GM12878 (cell line): ENCODE results near the gene CWC25. TPM values are rescaled to one million over a fixed set of nuclear protein-coding genes. Genes with fewer than 3 reads are reported as not detected.

ENCODE experiments used
- BACH1 ChIP-seq: fragments of 450-650 bp; IDR thresholded peaks from 2 replicates; pipeline ENCODE4 v1.6.1; 2017; ENCODE audit warnings: mild to moderate bottlenecking, borderline replicate concordance
- CBFB ChIP-seq: IDR thresholded peaks from 2 replicates; pipeline ENCODE4 v1.6.1; 2016; ENCODE audit warnings: antibody characterized with exemption, low read depth
- CBX5 ChIP-seq: sonication (generic); IDR thresholded peaks from 2 replicates; pipeline ENCODE4 v1.6.1; 2016; ENCODE audit warnings: low read depth, moderate library complexity, mild to moderate bottlenecking, inconsistent platforms
- CREB1 ChIP-seq: IDR thresholded peaks from 2 replicates; pipeline ENCODE4 v1.6.1; 2012; ENCODE audit warnings: low read depth, mild to moderate bottlenecking, inconsistent platforms
- EZH2 ChIP-seq: IDR thresholded peaks from 2 replicates; pipeline ENCODE4 v1.6.1; 2012; ENCODE audit warnings: low read depth, mild to moderate bottlenecking, control low read depth, inconsistent platforms, low read length, borderline replicate concordance; ENCODE audit not compliant: control insufficient read depth
- JUNB ChIP-seq: IDR thresholded peaks from 2 replicates; pipeline ENCODE4 v1.6.1; 2016; ENCODE audit warnings: antibody characterized with exemption, mild to moderate bottlenecking
- JUND ChIP-seq: IDR thresholded peaks from 2 replicates; pipeline ENCODE4 v1.6.1; 2012; ENCODE audit warnings: low read depth, mild to moderate bottlenecking, low read length, improper control_type of control experiment, moderate library complexity
- MEF2B ChIP-seq: fragments of 450-650 bp; IDR thresholded peaks from 2 replicates; pipeline ENCODE4 v1.6.1; 2018; ENCODE audit warnings: mild to moderate bottlenecking, moderate library complexity; ENCODE audit not compliant: partially characterized antibody, poor library complexity, severe bottlenecking
- MYC ChIP-seq: IDR thresholded peaks from 2 replicates; pipeline ENCODE4 v1.6.1; 2011; ENCODE audit warnings: mild to moderate bottlenecking, low read length, moderate library complexity, inconsistent platforms; ENCODE audit not compliant: insufficient read depth, insufficient replicate concordance, insufficient read length, severe bottlenecking
- NFIC ChIP-seq: IDR thresholded peaks from 2 replicates; pipeline ENCODE4 v1.6.1; 2012; ENCODE audit warnings: low read depth, mild to moderate bottlenecking, inconsistent platforms, low read length, moderate library complexity
- PAX8 ChIP-seq: fragments of 450-650 bp; IDR thresholded peaks from 2 replicates; pipeline ENCODE4 v1.6.1; 2017; ENCODE audit warnings: mild to moderate bottlenecking, moderate library complexity
- SMAD1 ChIP-seq: fragments of 450-650 bp; IDR thresholded peaks from 2 replicates; pipeline ENCODE4 v1.6.1; 2018; ENCODE audit warnings: mild to moderate bottlenecking, low read depth; ENCODE audit not compliant: partially characterized antibody
- TBL1XR1 ChIP-seq: IDR thresholded peaks from 2 replicates; pipeline ENCODE4 v1.6.1; 2012; ENCODE audit warnings: low read depth, low read length, improper control_type of control experiment
- YBX1 ChIP-seq: fragments of 450-650 bp; IDR thresholded peaks from 2 replicates; pipeline ENCODE4 v1.6.1; 2016; ENCODE audit warnings: antibody characterized with exemption
- ZNF24 ChIP-seq: fragments of 450-650 bp; IDR thresholded peaks from 2 replicates; pipeline ENCODE4 v1.6.1; 2017; ENCODE audit warnings: antibody characterized with exemption, mild to moderate bottlenecking
- ZZZ3 ChIP-seq: IDR thresholded peaks from 2 replicates; pipeline ENCODE4 v1.6.1; 2011; ENCODE audit warnings: low read depth; ENCODE audit not compliant: control insufficient read depth, insufficient read length
- polyA plus RNA-seq, 11 experiments: library from polyadenylated mRNA; depleted of rRNA in 4 of 11; unstranded in 6 of 11; stranded (reverse) in 5 of 11; fragments of >200 nt; fragmentation: Nextera tagmentation in 4 of 11; fragmentation: Illumina TruSeq in 1 of 11; extraction: Ambion mirVana in 4 of 11; extraction: Trizol in 1 of 11; gene quantifications; 1 replicate in 1 of 11; 2 replicates in 10 of 11; pipeline versions ENCODE4 v1.2.1 to v1.2.3, GENCODE V29; 2011 to 2016; ENCODE audit warnings: inconsistent platforms in 2 of 11, missing spikeins in 2 of 11, low read depth in 1 of 11
- total RNA-seq, 4 experiments: library from RNA; depleted of rRNA in 3 of 4; stranded (reverse); fragments of >200 nt in 3 of 4; fragmentation: Illumina TruSeq in 1 of 4; extraction: Trizol in 1 of 4; gene quantifications; 2 replicates each; pipeline versions ENCODE4 v1.2.1 to v1.2.3, GENCODE V29; 2013 to 2021
- TF ChIP-seq, protein P1 (sequence below): fragments of 450-650 bp; IDR thresholded peaks from 2 replicates; pipeline ENCODE4 v1.6.1; 2017; ENCODE audit warnings: antibody characterized with exemption, mild to moderate bottlenecking, moderate library complexity
- TF ChIP-seq, protein P2 (sequence below): fragments of 450-650 bp; IDR thresholded peaks from 2 replicates; pipeline ENCODE4 v1.6.1; 2017; ENCODE audit warnings: mild to moderate bottlenecking, moderate library complexity
- TF ChIP-seq, protein P3 (sequence below): fragments of 450-650 bp; formaldehyde crosslinking; IDR thresholded peaks from 2 replicates; pipeline ENCODE4 v1.5.0; 2022; ENCODE audit warnings: mild to moderate bottlenecking, missing genetic modification characterization

Gene CWC25
- total and polyA plus RNA-seq, 10 of the 15 experiments (the other 5 are each of a cell fraction or from before 2014, with no cell fraction given) = 14.7 to 29.7 (median 22.9) TPM

DNA sequence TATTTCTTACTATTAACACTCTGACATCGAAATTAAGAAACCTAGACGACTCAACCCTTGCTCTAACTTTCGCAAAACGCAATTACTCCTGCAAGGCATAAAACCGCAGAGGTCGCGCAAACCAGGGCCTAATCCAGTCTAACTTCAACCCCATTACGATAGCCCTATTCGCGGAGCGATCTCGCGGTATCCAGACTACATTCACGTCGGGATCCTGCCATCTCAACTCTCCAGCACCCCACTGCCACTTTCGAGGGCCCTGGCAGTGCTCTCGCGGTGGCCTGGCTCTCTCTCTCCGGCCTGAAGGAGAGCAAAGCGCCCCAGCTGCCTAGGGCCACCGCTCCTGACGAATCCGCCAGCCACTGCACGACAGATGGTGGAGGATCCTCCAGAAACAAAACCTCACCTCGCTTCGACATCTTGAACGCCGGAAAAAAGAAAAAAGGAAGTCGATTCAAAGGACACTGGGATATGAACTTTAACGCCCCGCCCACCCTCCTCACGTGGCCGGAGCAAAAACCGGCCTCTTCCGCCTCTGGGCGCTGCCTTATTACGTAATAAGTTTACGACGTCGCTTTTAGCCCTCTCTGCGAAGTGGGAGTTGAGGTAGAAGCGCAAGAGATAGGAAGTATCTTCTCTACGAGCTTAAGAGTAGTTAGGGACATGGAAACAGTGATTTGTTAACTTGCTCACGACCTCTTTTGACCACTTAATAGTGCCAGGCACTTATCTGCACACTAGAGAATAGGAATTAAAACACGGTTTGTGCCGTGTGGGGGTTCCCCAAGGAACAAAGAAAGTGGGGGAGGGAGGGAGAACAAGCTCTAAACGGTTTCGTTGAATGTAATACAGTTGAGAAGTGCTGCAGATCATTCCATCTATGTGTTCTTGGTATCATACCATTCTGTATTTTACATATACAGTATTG, 28.4 kb upstream of the CWC25 start, which contains the start of gene RPL23 (continued):
- TF ChIP-seq CBFB = peak; percentile 97
- TF ChIP-seq, protein P1, sequence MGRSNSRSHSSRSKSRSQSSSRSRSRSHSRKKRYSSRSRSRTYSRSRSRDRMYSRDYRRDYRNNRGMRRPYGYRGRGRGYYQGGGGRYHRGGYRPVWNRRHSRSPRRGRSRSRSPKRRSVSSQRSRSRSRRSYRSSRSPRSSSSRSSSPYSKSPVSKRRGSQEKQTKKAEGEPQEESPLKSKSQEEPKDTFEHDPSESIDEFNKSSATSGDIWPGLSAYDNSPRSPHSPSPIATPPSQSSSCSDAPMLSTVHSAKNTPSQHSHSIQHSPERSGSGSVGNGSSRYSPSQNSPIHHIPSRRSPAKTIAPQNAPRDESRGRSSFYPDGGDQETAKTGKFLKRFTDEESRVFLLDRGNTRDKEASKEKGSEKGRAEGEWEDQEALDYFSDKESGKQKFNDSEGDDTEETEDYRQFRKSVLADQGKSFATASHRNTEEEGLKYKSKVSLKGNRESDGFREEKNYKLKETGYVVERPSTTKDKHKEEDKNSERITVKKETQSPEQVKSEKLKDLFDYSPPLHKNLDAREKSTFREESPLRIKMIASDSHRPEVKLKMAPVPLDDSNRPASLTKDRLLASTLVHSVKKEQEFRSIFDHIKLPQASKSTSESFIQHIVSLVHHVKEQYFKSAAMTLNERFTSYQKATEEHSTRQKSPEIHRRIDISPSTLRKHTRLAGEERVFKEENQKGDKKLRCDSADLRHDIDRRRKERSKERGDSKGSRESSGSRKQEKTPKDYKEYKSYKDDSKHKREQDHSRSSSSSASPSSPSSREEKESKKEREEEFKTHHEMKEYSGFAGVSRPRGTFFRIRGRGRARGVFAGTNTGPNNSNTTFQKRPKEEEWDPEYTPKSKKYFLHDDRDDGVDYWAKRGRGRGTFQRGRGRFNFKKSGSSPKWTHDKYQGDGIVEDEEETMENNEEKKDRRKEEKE = no peak
- 0 out of 2 replicates have a peak, but pooled peaks have one; percentile 27 for TF ChIP-seq JUND
- TF ChIP-seq, protein P2, sequence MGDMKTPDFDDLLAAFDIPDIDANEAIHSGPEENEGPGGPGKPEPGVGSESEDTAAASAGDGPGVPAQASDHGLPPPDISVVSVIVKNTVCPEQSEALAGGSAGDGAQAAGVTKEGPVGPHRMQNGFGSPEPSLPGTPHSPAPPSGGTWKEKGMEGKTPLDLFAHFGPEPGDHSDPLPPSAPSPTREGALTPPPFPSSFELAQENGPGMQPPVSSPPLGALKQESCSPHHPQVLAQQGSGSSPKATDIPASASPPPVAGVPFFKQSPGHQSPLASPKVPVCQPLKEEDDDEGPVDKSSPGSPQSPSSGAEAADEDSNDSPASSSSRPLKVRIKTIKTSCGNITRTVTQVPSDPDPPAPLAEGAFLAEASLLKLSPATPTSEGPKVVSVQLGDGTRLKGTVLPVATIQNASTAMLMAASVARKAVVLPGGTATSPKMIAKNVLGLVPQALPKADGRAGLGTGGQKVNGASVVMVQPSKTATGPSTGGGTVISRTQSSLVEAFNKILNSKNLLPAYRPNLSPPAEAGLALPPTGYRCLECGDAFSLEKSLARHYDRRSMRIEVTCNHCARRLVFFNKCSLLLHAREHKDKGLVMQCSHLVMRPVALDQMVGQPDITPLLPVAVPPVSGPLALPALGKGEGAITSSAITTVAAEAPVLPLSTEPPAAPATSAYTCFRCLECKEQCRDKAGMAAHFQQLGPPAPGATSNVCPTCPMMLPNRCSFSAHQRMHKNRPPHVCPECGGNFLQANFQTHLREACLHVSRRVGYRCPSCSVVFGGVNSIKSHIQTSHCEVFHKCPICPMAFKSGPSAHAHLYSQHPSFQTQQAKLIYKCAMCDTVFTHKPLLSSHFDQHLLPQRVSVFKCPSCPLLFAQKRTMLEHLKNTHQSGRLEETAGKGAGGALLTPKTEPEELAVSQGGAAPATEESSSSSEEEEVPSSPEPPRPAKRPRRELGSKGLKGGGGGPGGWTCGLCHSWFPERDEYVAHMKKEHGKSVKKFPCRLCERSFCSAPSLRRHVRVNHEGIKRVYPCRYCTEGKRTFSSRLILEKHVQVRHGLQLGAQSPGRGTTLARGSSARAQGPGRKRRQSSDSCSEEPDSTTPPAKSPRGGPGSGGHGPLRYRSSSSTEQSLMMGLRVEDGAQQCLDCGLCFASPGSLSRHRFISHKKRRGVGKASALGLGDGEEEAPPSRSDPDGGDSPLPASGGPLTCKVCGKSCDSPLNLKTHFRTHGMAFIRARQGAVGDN = peak; percentile 75
- peak; percentile 99 for TF ChIP-seq CREB1
- TF ChIP-seq MEF2B = no peak
- no peak; the same call in 1 of the 2 replicates for TF ChIP-seq CBX5
- TF ChIP-seq ZNF24 = no peak
- TF ChIP-seq NFIC = peak; percentile 74
- TF ChIP-seq, protein P3, sequence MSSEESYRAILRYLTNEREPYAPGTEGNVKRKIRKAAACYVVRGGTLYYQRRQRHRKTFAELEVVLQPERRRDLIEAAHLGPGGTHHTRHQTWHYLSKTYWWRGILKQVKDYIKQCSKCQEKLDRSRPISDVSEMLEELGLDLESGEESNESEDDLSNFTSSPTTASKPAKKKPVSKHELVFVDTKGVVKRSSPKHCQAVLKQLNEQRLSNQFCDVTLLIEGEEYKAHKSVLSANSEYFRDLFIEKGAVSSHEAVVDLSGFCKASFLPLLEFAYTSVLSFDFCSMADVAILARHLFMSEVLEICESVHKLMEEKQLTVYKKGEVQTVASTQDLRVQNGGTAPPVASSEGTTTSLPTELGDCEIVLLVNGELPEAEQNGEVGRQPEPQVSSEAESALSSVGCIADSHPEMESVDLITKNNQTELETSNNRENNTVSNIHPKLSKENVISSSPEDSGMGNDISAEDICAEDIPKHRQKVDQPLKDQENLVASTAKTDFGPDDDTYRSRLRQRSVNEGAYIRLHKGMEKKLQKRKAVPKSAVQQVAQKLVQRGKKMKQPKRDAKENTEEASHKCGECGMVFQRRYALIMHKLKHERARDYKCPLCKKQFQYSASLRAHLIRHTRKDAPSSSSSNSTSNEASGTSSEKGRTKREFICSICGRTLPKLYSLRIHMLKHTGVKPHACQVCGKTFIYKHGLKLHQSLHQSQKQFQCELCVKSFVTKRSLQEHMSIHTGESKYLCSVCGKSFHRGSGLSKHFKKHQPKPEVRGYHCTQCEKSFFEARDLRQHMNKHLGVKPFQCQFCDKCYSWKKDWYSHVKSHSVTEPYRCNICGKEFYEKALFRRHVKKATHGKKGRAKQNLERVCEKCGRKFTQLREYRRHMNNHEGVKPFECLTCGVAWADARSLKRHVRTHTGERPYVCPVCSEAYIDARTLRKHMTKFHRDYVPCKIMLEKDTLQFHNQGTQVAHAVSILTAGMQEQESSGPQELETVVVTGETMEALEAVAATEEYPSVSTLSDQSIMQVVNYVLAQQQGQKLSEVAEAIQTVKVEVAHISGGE (CRISPR knock-in tag) = no peak
- TF ChIP-seq EZH2 = no peak
- TF ChIP-seq ZZZ3 = peak; percentile 33
- TF ChIP-seq YBX1 = no peak
- TF ChIP-seq PAX8 = peak; percentile 83; the same call in 1 of the 2 replicates
- peak; percentile 98 for TF ChIP-seq MYC
- TF ChIP-seq SMAD1 = peak; percentile 95
- no peak; the same call in 1 of the 2 replicates for TF ChIP-seq TBL1XR1
- TF ChIP-seq JUNB = no peak
- TF ChIP-seq BACH1 = peak; percentile 48; the same call in 1 of the 2 replicates
